ENCODE measurements around the gene SHANK2.

SHANK2 gene

GRCh38 chr11:71218789-71219499 lies 33.4 kb downstream of the SHANK2 start:
- DNase-seq: no peak

GRCh38 chr11:71215425-71215965 lies 36.9 kb downstream of the SHANK2 start:
- no peak for DNase-seq

- no peak for DNase-seq
These were observed 37.6 kb downstream of the SHANK2 start for GRCh38 chr11:71214553-71215424.

DNA sequence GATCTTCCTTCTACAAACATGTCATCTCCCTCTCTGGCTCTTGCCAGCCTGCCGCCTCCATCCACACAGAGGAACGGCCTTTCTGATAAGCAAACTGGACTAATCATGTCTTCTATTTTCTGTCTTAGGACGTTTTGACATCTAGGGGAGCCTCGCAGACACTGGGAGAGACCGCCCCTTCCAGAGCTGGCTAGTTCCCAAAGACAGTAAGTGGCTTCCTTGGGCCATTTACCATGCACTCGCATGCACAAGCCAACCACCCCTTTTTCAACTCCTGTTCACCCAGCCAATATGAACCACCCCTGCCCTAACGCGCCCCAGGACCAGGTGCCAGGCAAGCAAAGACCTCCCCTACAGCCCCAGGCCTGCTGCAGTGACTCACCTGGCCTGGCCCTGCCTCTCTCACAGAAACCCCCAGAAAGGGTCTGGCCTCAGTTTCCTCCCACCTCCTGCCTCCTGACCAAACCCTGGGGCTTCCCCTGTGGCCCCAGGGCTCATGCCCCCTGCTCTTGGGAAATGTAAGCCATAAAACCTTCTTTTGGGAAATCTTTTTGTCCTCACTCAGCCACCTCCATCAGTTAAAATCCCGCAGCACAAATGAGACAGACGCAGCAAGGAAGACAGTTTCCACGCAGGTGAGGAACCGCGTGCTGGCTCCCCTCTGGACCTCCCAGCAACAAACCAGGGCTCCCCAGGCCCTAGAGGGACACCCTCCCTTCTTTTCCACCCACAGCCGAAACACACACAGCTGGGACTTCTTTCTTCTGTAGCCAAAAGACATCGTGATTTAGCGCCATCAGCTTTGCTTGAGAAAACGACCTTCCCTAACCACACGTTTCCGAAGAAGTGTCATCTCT lies 38.5 kb downstream of the SHANK2 start:
- DNase-seq: no peak

GRCh38 chr11:71212871-71213559 lies 39.4 kb downstream of the SHANK2 start:
- no peak for DNase-seq

GRCh38 chr11:71211631-71212030 lies 40.7 kb downstream of the SHANK2 start:
- DNase-seq: no peak

DNA sequence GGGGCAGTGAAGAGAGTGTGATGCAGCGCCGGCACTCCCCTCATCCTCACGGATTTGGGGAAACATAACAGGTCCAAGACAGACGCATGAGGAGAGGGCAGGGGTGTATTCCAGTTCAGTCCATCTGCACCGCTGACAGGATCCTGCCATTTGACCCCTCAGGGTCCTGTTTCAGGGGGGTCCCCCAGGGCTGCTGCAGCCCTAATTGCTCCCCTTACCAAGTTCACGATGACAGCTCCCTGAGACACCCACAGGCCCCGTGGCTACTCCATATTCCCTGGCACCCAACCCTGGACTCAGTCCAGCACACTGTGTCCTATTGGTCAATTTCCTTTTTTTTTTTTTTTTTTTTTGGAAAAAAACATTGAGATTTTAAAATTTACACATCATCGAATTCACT lies 41.5 kb downstream of the SHANK2 start:
- no peak for DNase-seq

DNA sequence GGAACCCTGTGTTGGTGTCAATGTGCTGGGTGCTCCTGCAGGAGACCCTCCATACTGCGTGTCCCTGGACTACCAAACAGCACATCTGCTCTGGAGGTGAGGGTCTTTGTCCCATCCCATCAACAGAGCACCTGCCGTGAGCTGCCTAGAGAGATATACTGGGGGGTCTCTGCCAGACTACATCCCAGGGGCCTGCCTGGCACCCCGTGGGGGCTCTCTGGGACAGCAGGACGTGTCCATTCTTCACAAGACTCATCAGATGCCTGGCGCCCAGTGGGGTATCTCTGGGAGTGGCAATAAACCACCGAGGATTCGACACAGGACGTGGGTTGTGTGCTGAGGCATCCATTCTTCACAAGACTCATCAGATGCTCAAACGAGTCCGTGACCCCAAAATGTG lies 42.7 kb downstream of the SHANK2 start:
- no peak for DNase-seq

- no peak for DNase-seq
These were observed 43.2 kb downstream of the SHANK2 start for GRCh38 chr11:71209181-71209580.

- DNase-seq: no peak
These were observed 44.2 kb downstream of the SHANK2 start for GRCh38 chr11:71208011-71208774.

- DNase-seq: no peak
These were observed 44.8 kb downstream of the SHANK2 start for GRCh38 chr11:71207563-71207962.

- no peak for DNase-seq
These were observed 46.2 kb downstream of the SHANK2 start for GRCh38 chr11:71206186-71206585.

DNA sequence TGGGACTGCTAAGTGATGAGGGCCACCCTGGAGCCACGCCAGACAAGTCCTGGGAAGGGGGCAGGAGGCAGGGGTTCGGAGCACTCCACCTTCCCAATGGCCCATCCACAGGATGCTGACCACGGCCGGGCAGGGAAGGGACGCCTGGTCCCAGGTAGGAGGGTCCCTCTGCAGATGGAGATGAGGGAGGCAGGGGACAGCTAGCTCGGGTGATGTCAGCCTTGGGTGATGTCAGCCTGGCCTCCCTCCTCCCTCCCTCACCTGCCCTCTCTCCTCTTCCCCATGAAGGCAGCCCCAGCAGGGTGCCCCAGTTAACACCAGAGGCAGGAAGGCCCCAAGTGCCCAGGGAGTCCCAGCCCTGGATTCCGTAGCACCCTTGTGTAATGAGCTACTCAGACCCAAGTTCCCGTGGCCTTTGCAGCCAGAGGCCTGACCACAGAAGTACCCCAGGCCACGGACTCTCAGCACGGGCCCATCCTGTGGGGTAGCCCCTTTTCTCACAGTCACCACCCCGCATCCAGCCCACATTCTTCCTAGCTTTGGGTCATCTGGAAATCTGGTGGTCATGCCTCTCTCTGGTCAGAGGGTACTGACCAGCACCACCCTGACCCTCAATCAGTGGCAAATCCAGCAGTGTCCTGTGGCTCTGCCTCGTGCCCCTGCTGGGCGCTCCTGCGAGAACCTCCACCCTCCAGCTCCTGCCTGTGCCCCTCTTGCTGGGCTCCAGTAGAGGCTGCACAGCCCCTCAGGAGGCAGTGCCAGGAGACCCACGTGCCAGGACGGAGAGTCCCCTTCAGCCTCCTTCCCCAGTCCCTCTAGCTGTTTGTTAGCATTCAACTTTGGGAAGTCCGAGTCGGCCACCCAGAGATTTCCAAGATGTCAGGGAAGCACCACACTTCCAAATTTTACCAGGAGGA lies 47.4 kb downstream of the SHANK2 start:
- DNase-seq: no peak

DNA sequence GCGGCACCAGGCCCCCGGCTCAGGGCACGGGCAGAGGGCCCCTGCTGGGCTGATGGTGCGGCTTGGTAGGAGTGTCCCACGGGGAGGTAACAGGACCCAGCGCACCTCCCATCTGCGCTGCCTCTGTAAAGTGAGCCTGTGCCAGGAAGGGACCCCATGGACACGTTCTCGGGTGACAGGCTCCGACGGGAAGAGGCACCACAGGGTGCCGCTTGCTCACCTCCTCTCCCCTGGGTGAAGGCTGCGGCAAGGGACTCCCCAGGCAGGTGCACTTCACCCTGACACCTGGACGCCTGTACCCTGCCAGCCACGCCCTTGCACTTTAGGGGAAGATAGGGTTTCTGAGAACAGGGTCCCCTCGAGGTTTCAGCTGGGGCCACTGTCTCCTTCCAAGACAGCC lies 48.1 kb downstream of the SHANK2 start:
- peak; percentile 19 for DNase-seq

- no peak for DNase-seq
These were observed 48.7 kb downstream of the SHANK2 start for GRCh38 chr11:71203681-71204080.

DNA sequence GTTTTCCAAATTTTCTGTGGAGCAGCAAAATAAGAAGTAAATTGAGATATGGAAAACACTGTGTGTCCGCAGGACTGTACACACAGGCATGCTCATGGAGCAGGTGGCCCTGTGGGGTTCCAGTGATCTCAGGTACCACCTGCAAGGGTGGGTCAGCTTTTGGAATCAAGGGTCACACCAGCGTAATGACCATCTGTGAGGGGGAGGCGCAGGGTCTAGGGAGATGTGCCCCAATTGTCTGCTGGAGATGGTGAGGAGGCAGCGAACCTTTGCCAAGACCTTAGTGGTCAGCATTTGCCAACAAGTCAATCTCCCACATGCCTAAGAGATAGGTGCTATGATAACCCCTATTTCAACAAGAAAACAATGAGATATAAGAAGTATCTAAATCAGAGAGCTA lies 49.4 kb downstream of the SHANK2 start:
- DNase-seq: no peak

- no peak for DNase-seq
These were observed 49.8 kb downstream of the SHANK2 start for GRCh38 chr11:71202598-71202944.
